ENCODE results near the gene TRAPPC12. TPM values are rescaled to one million over a fixed set of nuclear protein-coding genes. Genes with fewer than 3 reads are reported as not detected.

The TRAPPC12 gene
- total RNA-seq, 1 donor from 2014 or later = 71.0 TPM

- H3K9me3 Mint-ChIP-seq (ENCODE audit: low read depth) = no peaks in the 10 kb centered on the region
- peaks cover 27% of the 10 kb centered on the region for H3K4me1 Mint-ChIP-seq (ENCODE audit: low read depth)
- TF ChIP-seq CTCF (IDR thresholded peaks at IDR 0.05) = no peak
- H3K4me3 Mint-ChIP-seq (ENCODE audit: unreplicated experiment) = no peak overlapping the region
- H3K27me3 Mint-ChIP-seq (ENCODE audit: low read depth) = no peaks in the 10 kb centered on the region
- H3K27ac Mint-ChIP-seq (ENCODE audit: unreplicated experiment) = no peak overlapping the region
- H3K36me3 Mint-ChIP-seq (ENCODE audit: low read depth) = peaks cover 2% of the 10 kb centered on the region
- DNase-seq (ENCODE audit: low spot score) = no peak
Measured at GRCh38 chr2:3526871-3527270, 147.4 kb downstream of the TRAPPC12 start.

DNA sequence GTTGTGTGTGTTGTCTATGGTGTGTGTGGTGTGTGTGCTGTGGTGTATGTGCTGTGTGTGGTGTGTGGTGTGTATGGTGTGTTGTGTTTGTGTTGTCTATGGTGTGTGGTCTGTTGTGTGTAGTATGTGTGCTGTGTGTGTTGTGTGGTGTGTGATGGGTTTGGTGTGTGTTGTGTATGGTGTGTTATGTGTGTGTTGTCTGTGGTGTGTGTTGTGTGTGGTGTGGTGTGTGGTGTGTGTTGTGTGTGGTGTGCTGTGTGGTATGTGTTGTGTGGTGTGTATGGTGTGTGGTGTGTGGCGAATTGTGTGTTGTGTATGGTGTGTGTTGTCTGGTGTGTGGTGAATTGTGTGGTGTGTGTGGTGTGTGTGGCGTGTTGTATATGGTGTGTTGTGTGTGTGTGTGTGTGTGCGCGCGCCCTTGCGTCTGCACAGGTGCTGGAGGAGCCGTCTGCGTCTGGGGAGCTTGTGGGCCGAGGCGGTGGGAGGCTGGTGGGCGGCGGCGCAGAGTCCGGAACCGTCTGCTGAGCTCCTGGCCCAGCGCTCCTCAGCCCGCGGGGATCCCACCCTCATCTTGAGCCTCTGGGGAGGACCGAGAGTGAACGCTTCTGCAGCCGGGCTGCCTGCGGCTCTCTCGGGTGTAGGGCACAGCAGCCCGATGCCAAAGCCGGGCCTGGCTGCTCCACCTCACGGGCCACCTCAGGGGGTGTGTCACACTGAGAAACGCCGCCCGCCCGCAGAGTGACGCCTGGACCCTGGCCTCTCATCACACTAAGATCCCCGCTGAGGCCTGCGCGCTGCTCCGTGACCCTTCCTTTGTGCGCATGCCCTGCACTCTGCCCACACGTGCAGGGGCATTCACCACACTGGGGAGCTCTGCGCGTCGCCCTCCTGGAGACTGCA, 148.6 kb downstream of the TRAPPC12 start:
- TF ChIP-seq CTCF (IDR thresholded peaks at IDR 0.05) = no peak
- Mint-ChIP-seq H3K27ac (ENCODE audit: unreplicated experiment) (no peak overlapping the region), H3K4me3 (ENCODE audit: unreplicated experiment) (no peak overlapping the region), H3K27me3 (ENCODE audit: low read depth) (no peaks in the 10 kb centered on the region), H3K4me1 (ENCODE audit: low read depth) (peaks cover 20% of the 10 kb centered on the region), H3K36me3 (ENCODE audit: low read depth) (peaks cover 2% of the 10 kb centered on the region), H3K9me3 (ENCODE audit: low read depth) (no peaks in the 10 kb centered on the region)
- DNase-seq (ENCODE audit: low spot score) = no peak

Other genes with a start within 250 kb of the TRAPPC12 start
- 17.8 to 26.8 TPM (median 18.2 TPM) in 3 replicates for gene EIPR1, start 1.9 kb upstream of the TRAPPC12 start, total RNA-seq
- 38.0 to 51.2 TPM (median 41.8 TPM) in 3 replicates for gene ADI1, start 139.8 kb downstream of the TRAPPC12 start, total RNA-seq
- gene RNASEH1, start 178.6 kb downstream of the TRAPPC12 start, total RNA-seq = 28.9 to 32.7 TPM (median 29.2 TPM) in 3 replicates
- gene RPS7, start 195.6 kb downstream of the TRAPPC12 start, total RNA-seq = 724 to 826 TPM (median 808 TPM) in 3 replicates
- not detected in 3 replicates for gene COLEC11, start 215.4 kb downstream of the TRAPPC12 start, total RNA-seq